NOMO-1 treated with DMSO at 0.1 percent for 48 hours (cell line): ENCODE results near the gene MED20.
"Not testable (repeated sequence)": the region's sequence is repeated elsewhere in the genome, so short reads cannot be mapped to it uniquely, and the experiment has no call there.

Experiments
- DNase-seq: peaks from one replicate; lab custom pipeline; 2025; ENCODE audit not compliant: unreplicated experiment; lab: John Stamatoyannopoulos, UW

The MED20 gene

GRCh38 chr6:41920921-41921711, at the start of gene MED20, which contains the start of gene BYSL:
Gene MED20, minus strand, starts transcription at chr6:41921139. Its CDS starts 121 bp downstream, at chr6:41921018.
Gene BYSL, plus strand, starts transcription at chr6:41921499. Its CDS starts 64 bp downstream, at chr6:41921563.
- peak; percentile 96 for DNase-seq

- peak; percentile 76 for DNase-seq
Measured at GRCh38 chr6:41970436-41970846, 49.5 kb upstream of the MED20 start.

GRCh38 chr6:41967312-41968287, 46.7 kb upstream of the MED20 start:
- DNase-seq = no peak

GRCh38 chr6:41966961-41967311, 46.0 kb upstream of the MED20 start:
- no peak for DNase-seq

- DNase-seq = no peak
Measured at GRCh38 chr6:41966214-41966920, 45.4 kb upstream of the MED20 start.

GRCh38 chr6:41965429-41966213, 44.7 kb upstream of the MED20 start:
- DNase-seq = no peak

GRCh38 chr6:41964201-41964887, 43.4 kb upstream of the MED20 start:
- DNase-seq = no peak

- no peak for DNase-seq
Measured at GRCh38 chr6:41963371-41963770, 42.4 kb upstream of the MED20 start.

GRCh38 chr6:41960028-41960427, 39.1 kb upstream of the MED20 start:
- DNase-seq = no peak

- DNase-seq = no peak
Measured at GRCh38 chr6:41958022-41958856, 37.3 kb upstream of the MED20 start.

- no peak for DNase-seq
Measured at GRCh38 chr6:41957117-41957516, 36.2 kb upstream of the MED20 start.

- no peak for DNase-seq
Measured at GRCh38 chr6:41955412-41955811, 34.5 kb upstream of the MED20 start.

GRCh38 chr6:41954668-41955067, 33.7 kb upstream of the MED20 start:
- DNase-seq = no peak

GRCh38 chr6:41947581-41948220, 26.8 kb upstream of the MED20 start:
- DNase-seq = no peak

- no peak for DNase-seq
Measured at GRCh38 chr6:41943456-41943855, 22.5 kb upstream of the MED20 start.

GRCh38 chr6:41942882-41943281, 21.9 kb upstream of the MED20 start:
- DNase-seq = not testable (repeated sequence)

GRCh38 chr6:41942067-41942851, 21.3 kb upstream of the MED20 start:
- peak; percentile 83 for DNase-seq
